HepG2 (cell line): ENCODE results near the gene ATP6V1D. TPM values are rescaled to one million over a fixed set of nuclear protein-coding genes. Genes with fewer than 3 reads are reported as not detected.

Experiments
- ATAC-seq: fragments of 200-7000 bp; cut with Tn5 transposase; 3 replicates; pipeline ENCODE4 v1.9.1; 2020; ENCODE audit warnings: mild to moderate bottlenecking, moderate library complexity
- BruUV-seq: library from RNA; stranded (reverse); fragments of 400-500 nt; replicated peaks from 2 replicates; lab custom pipeline; 2021; lab: Mats Ljungman, UMichigan
- CTCF ChIA-PET: fragments of 300-600 bp; formaldehyde crosslinking; extraction: SDS; loops from one replicate; lab custom pipeline; 2021; ENCODE audit warnings: low total read pairs, inconsistent platforms, low intra/inter-chr PET ratio; lab: Yijun Ruan, JAX
- POLR2A ChIA-PET: fragments of 350-600 bp; sonication (Branson Sonifier 250); formaldehyde crosslinking; loops from one replicate; lab custom pipeline; 2020; ENCODE audit warnings: antibody characterized with exemption, inconsistent platforms; lab: Yijun Ruan, JAX
- DNase-seq: peaks from one replicate; pipeline ENCODE4 v3.0.0-alpha.2; 2015; ENCODE audit warnings: low spot score
- FAIRE-seq: peaks from 3 replicates; lab custom pipeline; 2011; peaks lifted over from hg19 to GRCh38; lab: Jason Lieb, UNC
- H2AFZ ChIP-seq: one replicate; pipeline ENCODE4 v1.6.1; 2011; ENCODE audit warnings: low read length, inconsistent platforms
- H3K27ac ChIP-seq: fragments of 300-600 bp; 3 replicates; pipeline ENCODE4 v1.8.0; 2011; ENCODE audit warnings: mixed run types, mild to moderate bottlenecking, mixed read lengths, low read length, inconsistent platforms; ENCODE audit not compliant: insufficient read depth; ENCODE audit errors: extremely low read length
- H3K27me3 ChIP-seq, 2 experiments: fragments of 200-600 bp in 1 of 2; 2 replicates in 1 of 2; 3 replicates in 1 of 2; pipeline versions ENCODE4 v1.6.0 to v1.8.0; 2011; ENCODE audit warnings: low read length in 2 of 2, mild to moderate bottlenecking in 2 of 2, moderate library complexity in 2 of 2, inconsistent platforms in 1 of 2; ENCODE audit not compliant: insufficient read depth in 2 of 2, control insufficient read depth in 1 of 2
- H3K36me3 ChIP-seq, 2 experiments: fragments of 200-600 bp in 1 of 2; replicated peaks in 1 of 2; 2 replicates in 1 of 2; 3 replicates in 1 of 2; pipeline versions ENCODE4 v1.5.1 to v1.8.0; 2011; ENCODE audit warnings: low read length in 2 of 2, inconsistent platforms in 1 of 2; ENCODE audit not compliant: insufficient read depth in 2 of 2, control insufficient read depth in 1 of 2
- H3K4me1 ChIP-seq: 2 replicates; pipeline ENCODE4 v1.5.1; 2012; ENCODE audit warnings: low read length, inconsistent platforms; ENCODE audit not compliant: insufficient read depth
- H3K4me2 ChIP-seq: 2 replicates; pipeline ENCODE4 v1.6.0; 2011; ENCODE audit warnings: low read depth, low read length, inconsistent platforms
- H3K4me3 ChIP-seq, 3 experiments: fragments of 200-600 bp in 1 of 3; sonication (generic), shearing (Covaris generic) in 1 of 3; replicated peaks in 1 of 3; 2 replicates each; pipeline ENCODE4 v1.5.1; 2011 to 2016; ENCODE audit warnings: low read length in 3 of 3, inconsistent platforms in 2 of 3, low read depth in 2 of 3, mild to moderate bottlenecking in 2 of 3, control low read depth in 1 of 3, mixed read lengths in 1 of 3; ENCODE audit not compliant: insufficient read depth in 1 of 3
- H3K79me2 ChIP-seq: one replicate; pipeline ENCODE4 v1.6.1; 2011; ENCODE audit warnings: low read length, inconsistent platforms; ENCODE audit not compliant: insufficient read depth
- H3K9ac ChIP-seq: 2 replicates; pipeline ENCODE4 v1.6.0; 2011; ENCODE audit warnings: mild to moderate bottlenecking, low read depth, low read length, inconsistent platforms; ENCODE audit not compliant: insufficient read depth
- H3K9me3 ChIP-seq: 2 replicates; pipeline ENCODE4 v1.5.1; 2012; ENCODE audit warnings: mild to moderate bottlenecking, low read length
- H4K20me1 ChIP-seq: 2 replicates; pipeline ENCODE4 v1.6.0; 2011; ENCODE audit warnings: inconsistent platforms, mild to moderate bottlenecking, low read length, moderate library complexity; ENCODE audit not compliant: insufficient read depth
- NCOR1 ChIP-seq: fragments of 200-600 bp; sonication (generic); IDR thresholded peaks from 2 replicates; pipeline ENCODE4 v1.7.0; 2017; ENCODE audit warnings: antibody characterized with exemption, low read length, borderline replicate concordance
- SIN3B ChIP-seq: fragments of 150-350 bp; IDR thresholded peaks from 2 replicates; pipeline ENCODE4 v1.6.1; 2014; ENCODE audit warnings: low read length
- SMAD9 ChIP-seq: sonication (generic); formaldehyde crosslinking; IDR thresholded peaks from 2 replicates; pipeline ENCODE4 v1.5.1; 2020; ENCODE audit warnings: mild to moderate bottlenecking, missing genetic modification reagents
- ZBTB20 ChIP-seq: sonication (generic); formaldehyde crosslinking; IDR thresholded peaks from 2 replicates; pipeline ENCODE4 v1.8.1; 2023; ENCODE audit warnings: missing genetic modification reagents, low read depth, mild to moderate bottlenecking, borderline replicate concordance
- ZFP90 ChIP-seq: sonication (generic); formaldehyde crosslinking; IDR thresholded peaks from 2 replicates; pipeline ENCODE4 v1.8.0; 2022; ENCODE audit warnings: missing genetic modification reagents, mild to moderate bottlenecking, inconsistent platforms, borderline replicate concordance
- ZNF558 ChIP-seq: sonication (generic); formaldehyde crosslinking; IDR thresholded peaks from 2 replicates; pipeline ENCODE4 v1.9.0; 2022; ENCODE audit warnings: mild to moderate bottlenecking, missing genetic modification reagents, borderline replicate concordance
- ZNF614 ChIP-seq: IDR thresholded peaks from 2 replicates; pipeline ENCODE4 v1.6.1; 2018; ENCODE audit warnings: missing biosample characterization, missing genetic modification reagents, inconsistent platforms, borderline replicate concordance
- WGBS: methylation state at CpG from one replicate; pipeline ENCODE4 v1.1.6; 2017; ENCODE audit warnings: low lambda C conversion rate; 5-methylcytosine and 5-hydroxymethylcytosine counted together
- in situ Hi-C: cut with HindIII; loops from 2 replicates; pipeline ENCODE4 v1.10.0; 2017; ENCODE audit warnings: low pct_unique_long_range_greater_than_20kb; ENCODE audit not compliant: extremely low pct_ligation_motif_present
- intact Hi-C: fragments of 100-400 bp; cut with micrococcal nuclease; formaldehyde crosslinking; loops from one replicate; pipeline ENCODE4 v1.10.0; 2022; ENCODE audit not compliant: unreplicated experiment
- polyA plus RNA-seq, 8 experiments: library from polyadenylated mRNA; depleted of rRNA in 3 of 8; stranded (reverse) in 7 of 8; unstranded in 1 of 8; fragments of >200 nt; fragmentation: Illumina TruSeq in 4 of 8; extraction: Trizol in 4 of 8; gene quantifications; 2 replicates each; pipeline versions ENCODE4 v1.2.1 to v1.2.3, GENCODE V29; 2011 to 2016; ENCODE audit warnings: low read depth in 4 of 8, missing spikeins in 1 of 8, mixed read lengths in 1 of 8; ENCODE audit not compliant: insufficient read depth in 1 of 8
- total RNA-seq, 5 experiments: library from RNA; depleted of rRNA; stranded (reverse); fragments of >200 nt; fragmentation: Illumina TruSeq; extraction: Trizol; gene quantifications; 2 replicates each; pipeline ENCODE4 v1.2.3, GENCODE V29; 2016; ENCODE audit warnings: low read depth in 1 of 5
- TF ChIP-seq, protein P1 (sequence below): sonication (generic); formaldehyde crosslinking; IDR thresholded peaks from 2 replicates; pipeline ENCODE4 v1.4.0; 2020; ENCODE audit warnings: missing genetic modification reagents
- TF ChIP-seq, protein P2 (sequence below): sonication (generic); formaldehyde crosslinking; IDR thresholded peaks from 2 replicates; pipeline ENCODE4 v1.5.1; 2020; ENCODE audit warnings: missing genetic modification reagents, mild to moderate bottlenecking, borderline replicate concordance
- TF ChIP-seq, protein P3 (sequence below): sonication (generic); formaldehyde crosslinking; conservative IDR thresholded peaks from 2 replicates; pipeline ENCODE4 v1.8.0; 2022; ENCODE audit warnings: mild to moderate bottlenecking, moderate library complexity, missing genetic modification reagents

ATP6V1D gene
- total and polyA plus RNA-seq, 2 of the 13 experiments (the other 11 are each of a cell fraction or from before 2014, with no cell fraction given), result 16.8 to 53.9 TPM

DNA sequence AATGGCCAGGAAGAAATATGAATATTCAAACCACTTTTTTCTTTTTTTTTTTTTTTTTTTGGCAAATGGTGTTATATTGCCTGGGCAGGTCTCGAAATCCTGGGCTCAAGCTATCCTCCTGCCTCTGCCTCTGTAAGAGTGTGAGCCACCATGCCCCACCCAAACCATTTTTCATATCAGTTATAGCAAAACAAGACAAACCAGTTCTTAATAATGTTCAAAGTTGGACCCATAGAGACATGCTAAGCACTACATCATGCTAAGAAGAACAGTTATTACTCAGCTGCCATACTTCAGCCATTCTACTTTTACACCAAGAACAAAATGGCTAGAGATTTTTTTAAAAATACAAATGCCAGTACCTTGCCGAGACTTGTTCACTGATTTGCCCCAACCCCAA, 26.0 kb upstream of the ATP6V1D start:
- no peak overlapping the region for H3K9ac ChIP-seq
- POLR2A ChIA-PET, result no interaction called here
- H3K4me1 ChIP-seq, result peaks cover 11% of the 10 kb centered on the region
- H2AFZ ChIP-seq, result no peak overlapping the region
- FAIRE-seq (no peak), ATAC-seq (no peak), DNase-seq (no peak)
- no TSS peak for BruUV-seq
- in situ Hi-C loops, result no loop called here
- H3K79me2 ChIP-seq, result no peaks in the 10 kb centered on the region
- peaks cover 15 to 46% of the 10 kb centered on the region in 2 experiments for H3K36me3 ChIP-seq
- CTCF ChIA-PET, result no interaction called here
- H4K20me1 ChIP-seq, result no peaks in the 10 kb centered on the region
- WGBS, result 95% methylated on average over 2 of the region's 2 CpGs
- intact Hi-C loops, result no loop called here
- H3K4me3 ChIP-seq, result no peak overlapping the region
- H3K27ac ChIP-seq, result no peak overlapping the region
- H3K4me2 ChIP-seq, result no peak overlapping the region
- H3K27me3 ChIP-seq, result no peaks in the 10 kb centered on the region
- H3K9me3 ChIP-seq, result no peaks in the 10 kb centered on the region
- TF ChIP-seq ZBTB20 (CRISPR knock-in tag) (no peak), ZNF614 (no peak), ZNF558 (CRISPR knock-in tag) (no peak), SMAD9 (CRISPR knock-in tag) (no peak), ZFP90 (no peak), SIN3B (no peak), NCOR1 (no peak)
- TF ChIP-seq, protein P1, sequence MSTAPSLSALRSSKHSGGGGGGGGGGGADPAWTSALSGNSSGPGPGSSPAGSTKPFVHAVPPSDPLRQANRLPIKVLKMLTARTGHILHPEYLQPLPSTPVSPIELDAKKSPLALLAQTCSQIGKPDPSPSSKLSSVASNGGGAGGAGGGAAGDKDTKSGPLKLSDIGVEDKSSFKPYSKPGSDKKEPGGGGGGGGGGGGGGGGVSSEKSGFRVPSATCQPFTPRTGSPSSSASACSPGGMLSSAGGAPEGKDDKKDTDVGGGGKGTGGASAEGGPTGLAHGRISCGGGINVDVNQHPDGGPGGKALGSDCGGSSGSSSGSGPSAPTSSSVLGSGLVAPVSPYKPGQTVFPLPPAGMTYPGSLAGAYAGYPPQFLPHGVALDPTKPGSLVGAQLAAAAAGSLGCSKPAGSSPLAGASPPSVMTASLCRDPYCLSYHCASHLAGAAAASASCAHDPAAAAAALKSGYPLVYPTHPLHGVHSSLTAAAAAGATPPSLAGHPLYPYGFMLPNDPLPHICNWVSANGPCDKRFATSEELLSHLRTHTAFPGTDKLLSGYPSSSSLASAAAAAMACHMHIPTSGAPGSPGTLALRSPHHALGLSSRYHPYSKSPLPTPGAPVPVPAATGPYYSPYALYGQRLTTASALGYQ (CRISPR knock-in tag), result no peak
- TF ChIP-seq, protein P2, sequence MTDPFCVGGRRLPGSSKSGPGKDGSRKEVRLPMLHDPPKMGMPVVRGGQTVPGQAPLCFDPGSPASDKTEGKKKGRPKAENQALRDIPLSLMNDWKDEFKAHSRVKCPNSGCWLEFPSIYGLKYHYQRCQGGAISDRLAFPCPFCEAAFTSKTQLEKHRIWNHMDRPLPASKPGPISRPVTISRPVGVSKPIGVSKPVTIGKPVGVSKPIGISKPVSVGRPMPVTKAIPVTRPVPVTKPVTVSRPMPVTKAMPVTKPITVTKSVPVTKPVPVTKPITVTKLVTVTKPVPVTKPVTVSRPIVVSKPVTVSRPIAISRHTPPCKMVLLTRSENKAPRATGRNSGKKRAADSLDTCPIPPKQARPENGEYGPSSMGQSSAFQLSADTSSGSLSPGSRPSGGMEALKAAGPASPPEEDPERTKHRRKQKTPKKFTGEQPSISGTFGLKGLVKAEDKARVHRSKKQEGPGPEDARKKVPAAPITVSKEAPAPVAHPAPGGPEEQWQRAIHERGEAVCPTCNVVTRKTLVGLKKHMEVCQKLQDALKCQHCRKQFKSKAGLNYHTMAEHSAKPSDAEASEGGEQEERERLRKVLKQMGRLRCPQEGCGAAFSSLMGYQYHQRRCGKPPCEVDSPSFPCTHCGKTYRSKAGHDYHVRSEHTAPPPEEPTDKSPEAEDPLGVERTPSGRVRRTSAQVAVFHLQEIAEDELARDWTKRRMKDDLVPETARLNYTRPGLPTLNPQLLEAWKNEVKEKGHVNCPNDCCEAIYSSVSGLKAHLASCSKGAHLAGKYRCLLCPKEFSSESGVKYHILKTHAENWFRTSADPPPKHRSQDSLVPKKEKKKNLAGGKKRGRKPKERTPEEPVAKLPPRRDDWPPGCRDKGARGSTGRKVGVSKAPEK (CRISPR knock-in tag), result no peak
- TF ChIP-seq, protein P3, sequence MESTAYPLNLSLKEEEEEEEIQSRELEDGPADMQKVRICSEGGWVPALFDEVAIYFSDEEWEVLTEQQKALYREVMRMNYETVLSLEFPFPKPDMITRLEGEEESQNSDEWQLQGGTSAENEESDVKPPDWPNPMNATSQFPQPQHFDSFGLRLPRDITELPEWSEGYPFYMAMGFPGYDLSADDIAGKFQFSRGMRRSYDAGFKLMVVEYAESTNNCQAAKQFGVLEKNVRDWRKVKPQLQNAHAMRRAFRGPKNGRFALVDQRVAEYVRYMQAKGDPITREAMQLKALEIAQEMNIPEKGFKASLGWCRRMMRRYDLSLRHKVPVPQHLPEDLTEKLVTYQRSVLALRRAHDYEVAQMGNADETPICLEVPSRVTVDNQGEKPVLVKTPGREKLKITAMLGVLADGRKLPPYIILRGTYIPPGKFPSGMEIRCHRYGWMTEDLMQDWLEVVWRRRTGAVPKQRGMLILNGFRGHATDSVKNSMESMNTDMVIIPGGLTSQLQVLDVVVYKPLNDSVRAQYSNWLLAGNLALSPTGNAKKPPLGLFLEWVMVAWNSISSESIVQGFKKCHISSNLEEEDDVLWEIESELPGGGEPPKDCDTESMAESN (CRISPR knock-in tag), result no peak
